Measurements from ENCODE around the gene FKBP7. TPM values are rescaled to one million over a fixed set of nuclear protein-coding genes. Genes with fewer than 3 reads are reported as not detected.
"Not testable (repeated sequence)": the region's sequence is repeated elsewhere in the genome, so short reads cannot be mapped to it uniquely, and the experiment has no call there.

Gene FKBP7, protein sequence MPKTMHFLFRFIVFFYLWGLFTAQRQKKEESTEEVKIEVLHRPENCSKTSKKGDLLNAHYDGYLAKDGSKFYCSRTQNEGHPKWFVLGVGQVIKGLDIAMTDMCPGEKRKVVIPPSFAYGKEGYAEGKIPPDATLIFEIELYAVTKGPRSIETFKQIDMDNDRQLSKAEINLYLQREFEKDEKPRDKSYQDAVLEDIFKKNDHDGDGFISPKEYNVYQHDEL
- 10 to 100 TPM; 12.7 to 13.5 TPM for total RNA-seq
- long read RNA-seq, partial matches to known transcripts = 0 of 5 reads
- long read RNA-seq, other reads (novel, unspliced or antisense) = 1 of 5 reads

DNA sequence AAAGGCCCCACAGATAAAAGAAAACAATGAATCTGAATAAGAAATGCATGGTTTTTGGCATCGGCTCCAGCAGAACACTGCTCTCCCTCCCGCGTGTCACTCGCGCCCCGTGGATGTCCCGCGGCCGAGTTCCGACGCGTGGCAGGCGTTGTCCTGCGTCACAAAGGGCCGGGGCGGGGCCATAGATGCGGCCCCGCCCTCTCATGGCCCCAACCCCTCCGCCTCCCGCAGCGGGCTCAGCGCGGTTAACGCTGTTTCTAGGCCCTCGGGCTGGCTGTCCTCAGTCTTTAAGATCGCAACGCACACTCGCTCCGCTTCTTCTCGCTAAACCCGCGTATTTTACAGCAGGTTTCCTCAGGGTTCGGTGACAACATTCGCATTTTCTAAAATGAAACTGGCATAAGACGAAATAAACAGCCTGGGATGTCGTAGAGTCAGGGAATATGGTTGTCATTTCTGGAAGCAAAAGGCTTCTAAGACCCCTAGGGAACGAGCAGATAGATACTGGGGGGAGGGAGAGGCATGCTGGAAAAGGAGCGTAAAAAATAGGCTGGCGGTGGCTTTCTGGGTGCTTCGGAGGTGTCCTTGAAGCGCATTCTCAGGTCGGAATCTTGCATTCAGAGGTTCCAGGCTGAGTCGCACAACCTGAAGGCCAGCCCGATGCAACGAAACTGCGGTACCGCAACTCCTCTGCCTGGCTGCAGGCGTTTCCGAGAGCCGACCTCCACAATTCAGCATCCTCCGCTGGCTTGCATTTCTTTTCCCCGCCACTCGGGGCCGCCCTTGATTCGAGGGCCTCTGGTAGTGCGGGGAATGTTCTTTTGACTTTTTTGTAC is at the start of gene FKBP7:
TSS of gene FKBP7 (minus strand) at position 162 of the 836 bp plus-strand sequence. CDS start at position 61, 101 bp downstream.
- ATAC-seq = peak; percentile 85 to 86
- peak; percentile 90 for DNase-seq
- intact Hi-C loops (cut with DNase I) = loop anchor here in 1 of 2 donors (2.0 kb wide), 1 partner anchor 28 kb away; the partner anchor contains the start of genes PJVK and PRKRA

DNA sequence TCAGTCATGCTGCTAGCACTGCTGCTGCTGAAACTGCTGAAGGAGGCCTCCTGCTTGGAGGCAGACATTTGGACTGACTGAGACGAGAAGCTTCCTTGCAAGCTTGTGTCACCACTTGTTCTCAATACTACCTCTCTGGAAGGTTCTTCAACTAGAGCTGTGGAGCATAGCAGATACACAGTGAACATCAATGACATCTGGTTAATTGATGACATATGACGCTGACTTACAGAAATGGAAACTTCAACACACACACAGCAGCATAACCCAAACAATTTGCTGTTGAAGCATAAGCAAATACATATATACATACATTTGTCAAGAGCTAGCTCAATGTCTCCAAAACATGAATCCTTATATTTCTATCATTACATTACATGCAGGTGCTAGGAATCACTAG is 49.2 kb upstream of the FKBP7 start:
- ATAC-seq (no peak), DNase-seq (no peak)

DNA sequence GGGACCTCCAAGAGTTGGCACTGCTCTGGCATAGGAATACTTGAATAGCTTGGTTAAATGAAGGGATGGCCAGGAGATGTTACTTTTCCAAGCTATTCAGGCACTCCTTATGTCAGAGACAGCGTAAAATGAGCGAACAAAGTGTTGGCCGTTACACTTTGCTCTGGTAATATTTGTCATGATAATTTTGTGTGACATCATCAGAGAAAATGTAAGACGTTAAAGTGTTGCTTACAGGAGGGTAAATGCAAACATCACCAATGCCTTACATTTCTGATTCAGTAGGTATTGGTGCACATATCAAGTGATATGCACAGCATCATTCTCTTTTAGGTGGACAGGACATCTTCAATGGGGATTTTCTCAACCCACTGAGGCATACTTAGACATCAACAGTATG is 47.9 kb upstream of the FKBP7 start:
- ATAC-seq (no peak), DNase-seq (no peak)
- intact Hi-C loops (cut with DNase I) = no loop called here

More for the DNA sequence above, 49.2 kb upstream of the FKBP7 start:
- intact Hi-C loops (cut with DNase I) = no loop called here

DNA sequence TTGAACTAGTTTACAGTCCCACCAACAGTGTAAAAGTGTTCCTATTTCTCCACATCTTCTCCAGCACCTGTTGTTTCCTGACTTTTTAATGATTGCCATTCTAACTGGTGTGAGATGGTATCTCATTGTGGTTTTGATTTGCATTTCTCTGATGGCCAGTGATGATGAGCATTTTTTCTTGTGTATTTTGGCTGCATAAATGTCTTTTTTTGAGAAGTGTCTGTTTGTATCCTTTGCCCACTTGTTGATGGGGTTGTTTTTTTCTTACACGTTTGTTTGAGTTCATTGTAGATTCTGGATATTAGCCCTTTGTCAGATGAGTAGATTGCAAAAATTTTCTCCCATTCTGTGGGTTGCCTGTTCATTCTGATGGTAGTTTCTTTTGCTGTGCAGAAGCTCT is 47.1 kb upstream of the FKBP7 start:
- intact Hi-C loops (cut with DNase I); DNase-seq; ATAC-seq: not testable (repeated sequence)

DNA sequence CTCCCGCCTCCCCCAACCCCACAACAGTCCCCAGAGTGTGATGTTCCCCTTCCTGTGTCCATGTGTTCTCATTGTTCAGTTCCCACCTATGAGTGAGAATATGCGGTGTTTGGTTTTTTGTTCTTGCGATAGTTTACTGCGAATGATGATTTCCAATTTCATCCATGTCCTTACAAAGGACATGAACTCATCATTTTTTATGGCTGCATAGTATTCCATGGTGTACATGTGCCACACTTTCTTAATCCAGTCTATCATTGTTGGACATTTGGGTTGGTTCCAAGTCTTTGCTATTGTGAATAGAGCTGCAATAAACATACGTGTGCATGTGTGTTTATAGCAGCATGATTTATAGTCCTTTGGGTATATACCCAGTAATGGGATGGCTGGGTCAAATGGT is 46.6 kb upstream of the FKBP7 start:
- DNase-seq; ATAC-seq; intact Hi-C loops (cut with DNase I): not testable (repeated sequence)

DNA sequence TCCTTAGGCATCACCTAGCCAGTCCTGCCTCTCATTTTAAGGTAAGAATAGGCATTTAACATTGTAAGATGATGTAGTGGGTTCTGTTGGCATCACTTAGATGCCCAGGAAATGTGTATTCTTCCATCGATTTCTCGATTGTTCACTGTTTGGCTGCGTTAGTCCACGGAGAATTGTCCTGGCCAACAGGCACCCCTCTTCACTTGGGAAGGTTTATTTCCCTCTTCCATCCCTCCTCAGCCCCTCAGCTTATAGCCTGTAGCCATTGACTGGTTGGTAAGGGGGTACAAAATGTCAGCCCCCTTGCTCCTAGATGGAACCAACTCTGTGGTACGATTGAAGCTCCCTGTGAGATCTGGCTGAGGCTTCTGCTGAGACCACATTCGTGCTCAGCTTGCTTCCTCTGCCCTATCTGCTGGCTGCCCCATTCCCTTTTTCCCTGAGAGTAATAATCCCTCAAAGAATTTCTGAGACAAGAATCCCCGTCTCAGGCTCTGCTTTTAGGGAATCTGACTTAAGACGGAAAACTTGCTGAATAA is 45.3 kb upstream of the FKBP7 start:
- intact Hi-C loops (cut with DNase I) = no loop called here
- ATAC-seq (peak; percentile 16 to 35), DNase-seq (no peak)

DNA sequence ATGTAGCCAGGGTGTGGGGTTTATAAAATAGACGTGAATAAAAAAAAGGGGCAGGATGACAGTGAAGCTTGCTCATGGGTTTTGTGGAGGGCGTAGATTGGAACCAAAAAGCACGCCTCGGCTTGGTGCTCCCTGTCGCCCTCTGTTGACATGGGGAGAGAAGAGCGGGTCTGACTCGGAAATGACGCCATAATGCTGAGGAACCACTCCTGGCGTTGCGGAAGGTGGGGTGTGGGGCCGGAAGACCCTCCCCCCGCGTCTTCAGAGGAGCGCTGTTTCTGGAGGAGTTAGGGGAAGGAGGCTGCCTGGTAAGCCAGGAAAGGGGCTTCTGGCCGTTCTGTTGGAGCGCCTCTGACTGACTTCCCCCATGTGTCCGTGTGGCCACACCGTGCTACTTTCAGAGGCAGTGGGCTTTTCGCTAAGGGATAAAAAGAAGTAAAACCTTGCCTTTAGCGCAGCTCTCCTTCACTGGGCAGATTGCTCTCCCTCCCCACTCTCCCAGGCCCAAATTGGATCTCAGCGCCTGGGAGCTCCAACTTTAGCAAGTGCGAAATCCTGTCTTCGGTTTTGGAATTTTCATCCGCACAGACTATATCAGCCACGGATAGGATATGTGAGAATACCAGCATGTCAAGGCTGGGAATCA is 44.7 kb upstream of the FKBP7 start:
- peak; percentile 92 to 94 for ATAC-seq
- intact Hi-C loops (cut with DNase I) = no loop called here
- peak; percentile 83 for DNase-seq

GRCh38 chr2:178521304-178522150 is 43.1 kb upstream of the FKBP7 start:
- intact Hi-C loops (cut with DNase I) = no loop called here
- ATAC-seq = no peak
- DNase-seq = no peak

- ATAC-seq = no peak
- intact Hi-C loops (cut with DNase I) = no loop called here
- DNase-seq = no peak
These were observed 39.1 kb upstream of the FKBP7 start for GRCh38 chr2:178517496-178517895.

DNA sequence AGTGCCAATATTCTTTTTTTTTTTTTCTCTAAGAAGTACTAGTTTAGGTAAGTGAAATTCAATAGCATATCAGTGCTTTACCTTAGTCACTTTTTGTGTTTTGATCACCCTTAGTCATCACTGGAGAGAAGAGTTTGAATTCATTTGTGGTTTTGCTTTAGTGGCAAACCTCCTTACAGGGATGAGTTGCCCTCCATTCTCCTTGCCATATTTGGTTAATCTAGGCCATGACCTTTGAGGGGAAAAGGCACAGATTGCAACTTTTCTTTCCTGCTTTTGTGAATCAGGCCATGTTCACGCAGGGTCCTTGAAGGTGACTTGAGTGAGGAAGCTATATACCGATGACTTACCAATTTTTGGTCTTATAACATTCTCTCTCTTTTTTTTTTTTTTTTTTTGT is 36.3 kb upstream of the FKBP7 start:
- ATAC-seq (no peak), DNase-seq (no peak)
- intact Hi-C loops (cut with DNase I) = no loop called here

- ATAC-seq = no peak
- intact Hi-C loops (cut with DNase I) = no loop called here
- no peak for DNase-seq
These were observed 35.5 kb upstream of the FKBP7 start for GRCh38 chr2:178513876-178514275.

DNA sequence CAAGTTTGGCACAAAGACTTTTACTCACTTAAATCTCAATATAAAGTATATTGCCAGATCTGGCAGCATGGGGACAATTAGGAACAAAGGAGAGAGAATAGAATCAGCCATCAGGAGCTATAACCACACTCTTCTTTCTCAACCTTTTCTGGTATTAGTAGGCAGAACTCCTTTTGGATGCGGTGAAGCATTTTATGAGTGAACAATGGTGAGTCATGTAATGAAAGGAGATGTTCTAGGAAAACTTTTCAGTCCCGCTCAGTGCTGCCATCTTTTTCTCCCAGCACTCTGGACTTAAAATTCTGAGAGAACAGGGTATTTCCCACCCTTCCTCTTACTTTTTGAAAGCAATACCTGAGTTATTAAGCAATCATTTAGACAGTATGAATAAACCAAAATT is 34.1 kb upstream of the FKBP7 start:
- DNase-seq (no peak), ATAC-seq (no peak)
- intact Hi-C loops (cut with DNase I) = no loop called here

DNA sequence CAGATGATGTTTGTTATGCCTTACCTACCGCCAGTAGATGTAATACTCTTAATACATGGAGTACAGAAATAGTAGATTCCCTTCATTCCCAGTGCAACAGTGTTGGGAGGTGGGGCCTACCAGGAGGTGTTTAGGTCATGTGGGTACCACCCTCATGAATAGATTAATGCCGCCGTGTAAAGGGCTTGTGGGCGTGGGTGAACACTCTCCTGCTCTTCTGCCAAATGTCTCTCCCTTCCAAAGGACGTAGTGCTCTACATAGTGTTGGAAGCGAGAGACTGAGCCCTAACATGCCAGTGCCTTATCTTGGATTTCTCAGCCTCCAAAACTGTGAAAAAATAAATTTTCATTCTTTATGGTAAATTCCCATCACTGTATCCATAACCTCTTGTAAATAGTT is 32.0 kb upstream of the FKBP7 start:
- intact Hi-C loops (cut with DNase I) = no loop called here
- ATAC-seq = peak; percentile 61 to 78
- no peak for DNase-seq

GRCh38 chr2:178508646-178509045 is 30.2 kb upstream of the FKBP7 start:
- ATAC-seq (no peak), DNase-seq (no peak)

DNA sequence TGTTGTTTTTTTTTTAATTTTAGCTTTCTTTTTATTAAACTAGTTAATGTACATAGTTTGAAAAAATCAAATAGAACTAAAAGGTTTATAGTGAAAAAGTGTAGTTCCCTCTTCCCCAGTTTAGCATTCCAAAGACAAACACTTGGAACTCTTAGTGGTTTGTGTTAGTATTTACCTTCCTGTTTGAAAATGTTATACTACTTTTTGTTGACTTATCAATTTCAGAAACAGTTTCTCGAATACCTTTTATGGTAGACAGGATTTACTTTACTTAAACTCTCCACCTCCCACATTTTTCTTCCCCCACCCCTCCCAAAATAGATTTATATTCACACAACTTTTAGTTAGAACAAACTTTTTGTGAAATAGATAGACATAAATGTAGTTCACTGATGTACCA is 28.5 kb upstream of the FKBP7 start:
- DNase-seq (no peak), ATAC-seq (no peak)
- intact Hi-C loops (cut with DNase I) = no loop called here

More at GRCh38 chr2:178508646-178509045, 30.2 kb upstream of the FKBP7 start:
- intact Hi-C loops (cut with DNase I) = no loop called here

GRCh38 chr2:178506524-178506923 is 28.1 kb upstream of the FKBP7 start:
- ATAC-seq (no peak), DNase-seq (no peak)
- intact Hi-C loops (cut with DNase I) = no loop called here

DNA sequence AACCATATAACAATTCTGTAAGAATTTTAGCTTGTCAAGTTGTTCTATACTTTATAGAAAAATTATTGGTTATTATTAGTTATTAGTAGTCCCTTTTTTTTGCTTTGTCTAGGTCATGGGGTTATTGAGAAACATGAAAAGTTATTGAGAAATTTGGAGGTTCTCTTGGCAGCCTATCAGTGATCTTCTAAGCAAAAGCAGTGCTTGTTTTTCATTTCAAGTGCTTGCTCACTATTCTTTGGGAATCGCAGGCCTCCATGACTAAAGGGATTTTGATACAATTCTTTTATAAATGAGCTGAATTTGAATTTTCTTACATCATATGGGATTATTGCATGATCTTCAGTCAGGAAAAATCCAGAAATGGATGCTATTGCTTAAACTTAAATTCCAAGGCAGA is 27.7 kb upstream of the FKBP7 start:
- intact Hi-C loops (cut with DNase I) = no loop called here
- DNase-seq = no peak
- no peak for ATAC-seq

- intact Hi-C loops (cut with DNase I) = no loop called here
- no peak for DNase-seq
These were observed 24.4 kb upstream of the FKBP7 start for GRCh38 chr2:178502751-178503150.

DNA sequence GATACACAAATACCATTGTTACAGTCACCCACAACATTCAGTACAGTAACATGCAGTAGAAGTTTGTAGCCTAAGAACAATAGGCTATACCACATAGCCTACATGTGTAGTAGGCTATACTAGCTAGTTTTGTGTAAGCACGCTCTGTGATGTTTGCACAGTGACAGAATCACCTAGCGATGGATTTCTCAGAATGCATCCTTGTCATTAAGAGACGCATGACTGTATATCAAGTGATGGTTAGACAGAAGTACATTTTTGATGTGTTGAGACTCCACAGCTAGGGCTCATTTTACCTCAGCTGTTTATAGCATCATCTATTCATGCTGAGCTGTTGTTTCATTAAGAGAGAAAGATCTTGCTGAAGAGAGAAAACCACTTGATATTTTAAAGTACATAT is 21.2 kb upstream of the FKBP7 start:
- intact Hi-C loops (cut with DNase I) = no loop called here
- ATAC-seq (no peak), DNase-seq (no peak)

More at GRCh38 chr2:178502751-178503150, 24.4 kb upstream of the FKBP7 start:
- no peak for ATAC-seq

Data from left cardiac atrium (tissue), 4 donors.